Kidney epithelial cell (primary cell): ENCODE data around the gene B3GNT9. TPM values are rescaled to one million over a fixed set of nuclear protein-coding genes. Genes with fewer than 3 reads are reported as not detected.

Experiments used
- DNase-seq: peaks from one replicate; pipeline ENCODE4 v3.0.0-alpha.2; 2010; ENCODE audit warnings: low read depth
- H3K27me3 ChIP-seq: 2 replicates; pipeline ENCODE4 v1.6.0; 2011; ENCODE audit warnings: low read length; ENCODE audit not compliant: control insufficient read depth, insufficient read depth
- H3K36me3 ChIP-seq: 2 replicates; pipeline ENCODE4 v1.5.1; 2011; ENCODE audit warnings: low read length; ENCODE audit not compliant: control insufficient read depth, insufficient read depth
- H3K4me3 ChIP-seq: 2 replicates; pipeline ENCODE4 v1.5.1; 2011; ENCODE audit warnings: low read depth, mild to moderate bottlenecking, control low read depth, low read length
- CTCF ChIP-seq: IDR thresholded peaks from 2 replicates; pipeline ENCODE4 v1.5.1; 2011; ENCODE audit warnings: mild to moderate bottlenecking, moderate library complexity, low read length, control low read depth, inconsistent platforms; ENCODE audit not compliant: insufficient read depth, poor library complexity, severe bottlenecking
- total RNA-seq: library from RNA; depleted of rRNA; stranded (reverse); fragments of >200 nt; gene quantifications from 2 replicates; pipeline ENCODE4 v1.2.3, GENCODE V29; 2015

Gene B3GNT9
- total RNA-seq, 1 donor from 2014 or later, result 2.4 TPM

- peaks cover 6% of the 10 kb centered on the region for H3K27me3 ChIP-seq
- no peaks in the 10 kb centered on the region for H3K36me3 ChIP-seq
- peak within 1 kb of the TSS; percentile 63 for H3K4me3 ChIP-seq
- peak; percentile 93 for DNase-seq
- TF ChIP-seq CTCF, result no peak
Measured at GRCh38 chr16:67183627-67184452, 33.0 kb upstream of the B3GNT9 start, which contains the start of gene MATCAP1. Gene MATCAP1 (minus strand): TSS chr16:67183963. CDS start chr16:67180610, 3,353 bp downstream.

GRCh38 chr16:67183284-67183626 is 32.5 kb upstream of the B3GNT9 start:
- no peak for DNase-seq
- peaks cover 6% of the 10 kb centered on the region for H3K27me3 ChIP-seq
- H3K4me3 ChIP-seq, result peak overlapping the region; percentile 63
- no peaks in the 10 kb centered on the region for H3K36me3 ChIP-seq
- TF ChIP-seq CTCF, result no peak

GRCh38 chr16:67182288-67182687 is 31.5 kb upstream of the B3GNT9 start:
- Histone ChIP-seq H3K27me3 (peaks cover 6% of the 10 kb centered on the region), H3K36me3 (no peaks in the 10 kb centered on the region), H3K4me3 (no peak overlapping the region)
- no peak for DNase-seq
- TF ChIP-seq CTCF, result no peak

- Histone ChIP-seq H3K27me3 (peaks cover 6% of the 10 kb centered on the region), H3K4me3 (no peak overlapping the region), H3K36me3 (no peaks in the 10 kb centered on the region)
- no peak for TF ChIP-seq CTCF
- no peak for DNase-seq
Measured at GRCh38 chr16:67181346-67181745, 30.5 kb upstream of the B3GNT9 start.

- DNase-seq, result no peak
- Histone ChIP-seq H3K4me3 (no peak overlapping the region), H3K27me3 (peaks cover 6% of the 10 kb centered on the region), H3K36me3 (no peaks in the 10 kb centered on the region)
- TF ChIP-seq CTCF, result no peak
Measured at GRCh38 chr16:67180166-67180565, 29.4 kb upstream of the B3GNT9 start.
